ENCODE results near the gene FRMPD3.

The FRMPD3 gene

GRCh38 chrX:107480272-107480671 lies 30.8 kb downstream of the FRMPD3 start:
- DNase-seq (ENCODE audit: low read depth in 2 of 2), result no peak

- no peak for DNase-seq (ENCODE audit: low read depth in 2 of 2)
Observed at GRCh38 chrX:107482046-107482445, 32.6 kb downstream of the FRMPD3 start.

GRCh38 chrX:107484002-107484726 lies 34.7 kb downstream of the FRMPD3 start:
- DNase-seq (ENCODE audit: low read depth in 2 of 2), result no peak

GRCh38 chrX:107485013-107485412 lies 35.6 kb downstream of the FRMPD3 start:
- DNase-seq (ENCODE audit: low read depth in 2 of 2), result no peak

- no peak for DNase-seq (ENCODE audit: low read depth in 2 of 2)
Observed at GRCh38 chrX:107493141-107493540, 43.7 kb downstream of the FRMPD3 start.

GRCh38 chrX:107496786-107497185 lies 47.3 kb downstream of the FRMPD3 start:
- DNase-seq (ENCODE audit: low read depth in 2 of 2), result no peak

Measured in activated CD8-positive, alpha-beta memory T cell treated with anti-CD3 and anti-CD28 coated beads for 4 hours (primary cell).